ENCODE data around the gene SNX13.

DNA sequence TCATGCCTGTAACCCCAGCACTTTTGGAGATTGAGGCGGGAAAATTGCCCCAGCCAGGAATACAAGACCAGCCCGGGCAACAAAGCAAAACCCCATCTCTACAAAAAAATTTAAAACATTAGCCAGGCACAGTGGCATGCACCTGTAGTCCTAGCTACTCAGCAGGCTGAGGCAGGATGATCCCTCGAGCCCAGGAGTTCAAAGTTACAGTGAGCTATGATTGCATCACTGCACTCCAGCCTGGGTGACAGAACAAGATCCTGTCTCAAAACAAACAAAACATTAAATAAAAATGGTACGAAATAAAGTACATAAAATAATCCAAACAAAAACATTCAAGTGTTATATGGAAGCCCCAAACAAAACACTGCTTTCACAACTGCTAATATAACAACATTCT, 125.0 kb downstream of the SNX13 start:
- TF ChIP-seq, protein P1, sequence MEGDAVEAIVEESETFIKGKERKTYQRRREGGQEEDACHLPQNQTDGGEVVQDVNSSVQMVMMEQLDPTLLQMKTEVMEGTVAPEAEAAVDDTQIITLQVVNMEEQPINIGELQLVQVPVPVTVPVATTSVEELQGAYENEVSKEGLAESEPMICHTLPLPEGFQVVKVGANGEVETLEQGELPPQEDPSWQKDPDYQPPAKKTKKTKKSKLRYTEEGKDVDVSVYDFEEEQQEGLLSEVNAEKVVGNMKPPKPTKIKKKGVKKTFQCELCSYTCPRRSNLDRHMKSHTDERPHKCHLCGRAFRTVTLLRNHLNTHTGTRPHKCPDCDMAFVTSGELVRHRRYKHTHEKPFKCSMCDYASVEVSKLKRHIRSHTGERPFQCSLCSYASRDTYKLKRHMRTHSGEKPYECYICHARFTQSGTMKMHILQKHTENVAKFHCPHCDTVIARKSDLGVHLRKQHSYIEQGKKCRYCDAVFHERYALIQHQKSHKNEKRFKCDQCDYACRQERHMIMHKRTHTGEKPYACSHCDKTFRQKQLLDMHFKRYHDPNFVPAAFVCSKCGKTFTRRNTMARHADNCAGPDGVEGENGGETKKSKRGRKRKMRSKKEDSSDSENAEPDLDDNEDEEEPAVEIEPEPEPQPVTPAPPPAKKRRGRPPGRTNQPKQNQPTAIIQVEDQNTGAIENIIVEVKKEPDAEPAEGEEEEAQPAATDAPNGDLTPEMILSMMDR (conservative IDR thresholded peaks at IDR 0.05; ENCODE audit: low read depth in 2 of 2), result no peak
- TF ChIP-seq CREB1 (CRISPR knock-in tag; IDR thresholded peaks at IDR 0.05; ENCODE audit: low read depth), result no peak
- TF ChIP-seq POLR2AphosphoS5 (IDR thresholded peaks at IDR 0.05; ENCODE audit: low read depth), result no peak
- TF ChIP-seq EZH2 (IDR thresholded peaks at IDR 0.05; ENCODE audit: low read depth, unreplicated experiment), result no peak
- TF ChIP-seq, protein P2, sequence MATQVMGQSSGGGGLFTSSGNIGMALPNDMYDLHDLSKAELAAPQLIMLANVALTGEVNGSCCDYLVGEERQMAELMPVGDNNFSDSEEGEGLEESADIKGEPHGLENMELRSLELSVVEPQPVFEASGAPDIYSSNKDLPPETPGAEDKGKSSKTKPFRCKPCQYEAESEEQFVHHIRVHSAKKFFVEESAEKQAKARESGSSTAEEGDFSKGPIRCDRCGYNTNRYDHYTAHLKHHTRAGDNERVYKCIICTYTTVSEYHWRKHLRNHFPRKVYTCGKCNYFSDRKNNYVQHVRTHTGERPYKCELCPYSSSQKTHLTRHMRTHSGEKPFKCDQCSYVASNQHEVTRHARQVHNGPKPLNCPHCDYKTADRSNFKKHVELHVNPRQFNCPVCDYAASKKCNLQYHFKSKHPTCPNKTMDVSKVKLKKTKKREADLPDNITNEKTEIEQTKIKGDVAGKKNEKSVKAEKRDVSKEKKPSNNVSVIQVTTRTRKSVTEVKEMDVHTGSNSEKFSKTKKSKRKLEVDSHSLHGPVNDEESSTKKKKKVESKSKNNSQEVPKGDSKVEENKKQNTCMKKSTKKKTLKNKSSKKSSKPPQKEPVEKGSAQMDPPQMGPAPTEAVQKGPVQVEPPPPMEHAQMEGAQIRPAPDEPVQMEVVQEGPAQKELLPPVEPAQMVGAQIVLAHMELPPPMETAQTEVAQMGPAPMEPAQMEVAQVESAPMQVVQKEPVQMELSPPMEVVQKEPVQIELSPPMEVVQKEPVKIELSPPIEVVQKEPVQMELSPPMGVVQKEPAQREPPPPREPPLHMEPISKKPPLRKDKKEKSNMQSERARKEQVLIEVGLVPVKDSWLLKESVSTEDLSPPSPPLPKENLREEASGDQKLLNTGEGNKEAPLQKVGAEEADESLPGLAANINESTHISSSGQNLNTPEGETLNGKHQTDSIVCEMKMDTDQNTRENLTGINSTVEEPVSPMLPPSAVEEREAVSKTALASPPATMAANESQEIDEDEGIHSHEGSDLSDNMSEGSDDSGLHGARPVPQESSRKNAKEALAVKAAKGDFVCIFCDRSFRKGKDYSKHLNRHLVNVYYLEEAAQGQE (IDR thresholded peaks at IDR 0.05; ENCODE audit: unreplicated experiment), result no peak
- no peak for TF ChIP-seq EZH2phosphoT487 (IDR thresholded peaks at IDR 0.05; ENCODE audit: unreplicated experiment)
- no peak for TF ChIP-seq ZNF331 (CRISPR knock-in tag; IDR thresholded peaks at IDR 0.05; ENCODE audit: low read depth)
- TF ChIP-seq JUNB (IDR thresholded peaks at IDR 0.05; ENCODE audit: unreplicated experiment), result no peak
- TF ChIP-seq, protein P3, sequence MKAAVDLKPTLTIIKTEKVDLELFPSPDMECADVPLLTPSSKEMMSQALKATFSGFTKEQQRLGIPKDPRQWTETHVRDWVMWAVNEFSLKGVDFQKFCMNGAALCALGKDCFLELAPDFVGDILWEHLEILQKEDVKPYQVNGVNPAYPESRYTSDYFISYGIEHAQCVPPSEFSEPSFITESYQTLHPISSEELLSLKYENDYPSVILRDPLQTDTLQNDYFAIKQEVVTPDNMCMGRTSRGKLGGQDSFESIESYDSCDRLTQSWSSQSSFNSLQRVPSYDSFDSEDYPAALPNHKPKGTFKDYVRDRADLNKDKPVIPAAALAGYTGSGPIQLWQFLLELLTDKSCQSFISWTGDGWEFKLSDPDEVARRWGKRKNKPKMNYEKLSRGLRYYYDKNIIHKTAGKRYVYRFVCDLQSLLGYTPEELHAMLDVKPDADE (IDR thresholded peaks at IDR 0.05), result no peak

Measured in GM23338 (cell line).